PFSK-1 (cell line): ENCODE data around the gene SRGAP3.

Experiments
- FOXP2 ChIP-seq: optimal IDR thresholded peaks from 2 replicates; pipeline ENCODE3; 2011; ENCODE audit warnings: borderline replicate concordance, control low read depth, inconsistent platforms; ENCODE audit not compliant: insufficient read depth; ENCODE audit errors: extremely low read length, extremely low read depth
- POLR2AphosphoS5 ChIP-seq: IDR thresholded peaks from 2 replicates; pipeline ENCODE4 v1.6.1; 2012; ENCODE audit warnings: low read depth, mild to moderate bottlenecking, control low read depth, low read length, moderate library complexity
- REST ChIP-seq, 2 experiments: IDR thresholded peaks; 2 replicates each; pipeline versions ENCODE4 v1.6.1 to v1.8.0; 2011 to 2012; ENCODE audit warnings: low read depth in 2 of 2, low read length in 2 of 2, control low read depth in 1 of 2, inconsistent platforms in 1 of 2, mild to moderate bottlenecking in 1 of 2, moderate library complexity in 1 of 2; ENCODE audit not compliant: insufficient read depth in 1 of 2
- SIN3A ChIP-seq: IDR thresholded peaks from 2 replicates; pipeline ENCODE4 v1.6.1; 2012; ENCODE audit warnings: mild to moderate bottlenecking, low read length, moderate library complexity, borderline replicate concordance; ENCODE audit not compliant: insufficient read depth
- TAF1 ChIP-seq: IDR thresholded peaks from 2 replicates; pipeline ENCODE4 v1.6.1; 2012; ENCODE audit warnings: low read length, control low read depth, borderline replicate concordance; ENCODE audit not compliant: insufficient read depth

The SRGAP3 gene

GRCh38 chr3:9059489-9060400 lies 189.7 kb downstream of the SRGAP3 start:
- TF ChIP-seq REST (IDR thresholded peaks at IDR 0.05; ENCODE audit: insufficient read depth in 1 of 2, low read depth in 2 of 2, low read length in 2 of 2) (no peak), TAF1 (no peak), POLR2AphosphoS5 (no peak), SIN3A (no peak), FOXP2 (no peak)

- TF ChIP-seq REST (IDR thresholded peaks at IDR 0.05; ENCODE audit: insufficient read depth in 1 of 2, low read depth in 2 of 2, low read length in 2 of 2): no peak
- TF ChIP-seq FOXP2: no peak
- TF ChIP-seq POLR2AphosphoS5: no peak
- TF ChIP-seq TAF1: no peak
- no peak for TF ChIP-seq SIN3A
These were observed 192.9 kb downstream of the SRGAP3 start for GRCh38 chr3:9056581-9056980.

GRCh38 chr3:9047452-9048346 lies 201.7 kb downstream of the SRGAP3 start:
- TF ChIP-seq SIN3A (no peak), POLR2AphosphoS5 (no peak), FOXP2 (no peak), TAF1 (no peak), REST (IDR thresholded peaks at IDR 0.05; ENCODE audit: insufficient read depth in 1 of 2, low read depth in 2 of 2, low read length in 2 of 2) (no peak)

GRCh38 chr3:9045371-9045770 lies 204.1 kb downstream of the SRGAP3 start:
- TF ChIP-seq FOXP2 (no peak), TAF1 (no peak), SIN3A (no peak)

- no peak for TF ChIP-seq SIN3A
- TF ChIP-seq FOXP2: no peak
- no peak for TF ChIP-seq POLR2AphosphoS5
- TF ChIP-seq REST (IDR thresholded peaks at IDR 0.05; ENCODE audit: insufficient read depth in 1 of 2, low read depth in 2 of 2, low read length in 2 of 2): no peak
- no peak for TF ChIP-seq TAF1
These were observed 206.4 kb downstream of the SRGAP3 start for GRCh38 chr3:9043063-9043462.
